Activated T-cell treated with anti-CD3 and anti-CD28 coated beads for 4 hours (primary cell): ENCODE measurements around the gene PREX1.

Source experiments
- DNase-seq: peaks from one replicate; pipeline ENCODE4 v3.0.0-alpha.2; 2020

The PREX1 gene

GRCh38 chr20:48674461-48674860 lies 153.3 kb downstream of the PREX1 start:
- DNase-seq, result no peak

DNA sequence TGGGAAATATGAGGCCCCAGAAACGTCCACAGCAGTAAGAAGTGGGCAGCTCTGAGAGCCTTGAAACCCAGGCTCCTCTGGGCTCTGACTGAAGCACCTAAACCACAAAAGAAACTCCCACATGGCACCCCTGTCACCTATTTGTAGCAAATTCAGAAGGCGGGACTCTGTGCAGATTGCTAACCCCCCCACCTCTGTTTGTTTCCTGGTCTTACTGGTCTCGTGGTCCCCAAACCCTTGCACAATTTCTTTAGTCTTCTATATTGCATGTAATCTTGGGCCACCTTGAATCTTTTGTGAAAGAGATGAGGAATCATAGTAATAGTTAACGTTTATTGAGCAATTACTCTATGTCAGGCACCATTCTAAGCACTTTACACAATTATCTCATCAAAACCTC lies 154.3 kb downstream of the PREX1 start:
- no peak for DNase-seq

DNA sequence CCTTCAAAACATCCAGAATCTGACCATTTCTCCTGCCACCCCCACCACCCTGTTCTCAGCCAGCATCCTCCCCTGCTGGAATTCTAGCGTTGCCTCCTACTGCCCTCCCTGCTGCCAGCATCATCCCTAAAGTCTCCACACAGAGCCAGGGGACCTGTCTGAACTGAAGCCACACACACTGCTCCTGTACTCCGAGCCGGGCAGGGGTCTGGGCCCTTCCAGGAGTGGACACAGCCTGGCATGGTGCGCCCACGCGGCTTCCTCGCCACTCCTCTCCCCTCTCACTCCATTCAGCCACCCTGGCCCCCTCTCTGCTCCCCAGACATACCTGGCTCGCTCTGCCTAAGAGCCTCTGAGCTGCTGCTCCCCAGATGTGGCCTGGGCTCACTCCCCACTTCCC lies 155.5 kb downstream of the PREX1 start:
- DNase-seq, result no peak

DNA sequence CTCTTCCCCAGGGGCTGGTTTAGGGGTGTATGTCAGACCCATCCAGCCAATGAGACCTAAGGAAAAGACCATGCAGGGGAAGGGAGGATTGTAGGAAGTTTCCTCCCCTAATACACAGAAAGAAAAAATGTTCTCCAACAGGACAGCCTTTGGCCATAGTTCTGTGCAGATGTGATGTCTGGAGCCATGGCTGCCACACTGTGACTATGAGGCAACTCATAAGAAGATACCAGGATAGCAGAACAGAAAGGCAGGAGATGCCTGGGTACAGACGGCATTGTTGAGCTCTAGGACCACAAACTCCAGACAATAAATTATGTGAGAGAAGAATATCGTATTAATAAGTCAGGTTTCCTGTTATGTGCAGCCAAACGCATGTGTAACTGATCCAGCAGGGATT lies 156.7 kb downstream of the PREX1 start:
- no peak for DNase-seq

DNA sequence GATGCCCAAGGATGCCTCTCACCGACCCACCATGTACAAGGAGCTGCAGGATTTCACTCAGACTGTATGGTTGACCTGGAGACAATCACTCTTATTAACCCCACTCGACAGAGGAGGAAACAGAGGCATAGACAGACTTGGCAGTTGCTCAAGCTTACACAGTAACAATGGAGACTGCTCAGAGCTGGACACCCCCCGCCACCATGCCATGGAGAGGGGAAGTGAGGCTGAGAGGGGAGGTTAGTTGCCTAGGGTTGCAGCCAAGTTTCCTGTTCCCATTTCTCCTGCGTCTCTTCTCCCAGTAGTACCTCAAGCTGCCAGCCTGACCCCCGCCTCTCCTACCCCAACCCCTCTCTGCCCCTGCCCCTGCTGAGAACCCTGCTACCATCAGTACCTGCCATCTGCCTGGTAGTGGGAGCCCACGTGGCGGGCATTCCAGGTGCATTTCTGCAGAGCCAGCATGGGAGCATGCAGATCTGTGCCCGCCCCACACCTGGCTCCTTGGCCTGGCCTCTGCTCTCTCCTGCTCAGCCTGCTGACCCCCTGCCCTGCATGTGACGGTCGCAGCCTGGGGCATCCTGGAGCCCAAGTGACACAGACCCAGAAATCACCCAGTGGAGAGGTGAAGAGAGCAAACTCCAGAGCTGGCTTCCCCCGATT lies 157.7 kb downstream of the PREX1 start:
- DNase-seq, result no peak

GRCh38 chr20:48668451-48668946 lies 159.3 kb downstream of the PREX1 start:
- no peak for DNase-seq

- no peak for DNase-seq
Observed at GRCh38 chr20:48667889-48668413, 159.8 kb downstream of the PREX1 start.

- DNase-seq, result no peak
Observed at GRCh38 chr20:48667481-48667880, 160.3 kb downstream of the PREX1 start.

DNA sequence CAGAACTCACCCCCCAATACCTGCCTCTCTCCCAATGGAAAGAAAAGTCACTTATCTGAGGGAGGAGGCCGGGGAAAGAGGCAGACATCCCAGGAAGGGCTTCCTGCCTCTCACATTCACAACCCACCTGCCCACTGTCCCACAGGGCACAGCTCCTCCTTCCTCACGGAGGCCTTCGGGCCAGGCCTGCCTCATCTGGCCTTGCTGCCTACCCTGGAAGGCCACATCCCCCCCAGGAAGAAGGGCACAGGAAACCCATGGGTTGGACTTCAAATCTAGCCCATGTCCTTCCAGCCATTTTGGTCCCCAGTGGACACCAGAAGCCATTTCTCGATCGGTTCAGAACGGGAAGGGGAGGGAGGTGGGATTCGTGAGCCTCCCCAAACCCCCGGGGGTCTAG lies 162.0 kb downstream of the PREX1 start:
- DNase-seq, result no peak

DNA sequence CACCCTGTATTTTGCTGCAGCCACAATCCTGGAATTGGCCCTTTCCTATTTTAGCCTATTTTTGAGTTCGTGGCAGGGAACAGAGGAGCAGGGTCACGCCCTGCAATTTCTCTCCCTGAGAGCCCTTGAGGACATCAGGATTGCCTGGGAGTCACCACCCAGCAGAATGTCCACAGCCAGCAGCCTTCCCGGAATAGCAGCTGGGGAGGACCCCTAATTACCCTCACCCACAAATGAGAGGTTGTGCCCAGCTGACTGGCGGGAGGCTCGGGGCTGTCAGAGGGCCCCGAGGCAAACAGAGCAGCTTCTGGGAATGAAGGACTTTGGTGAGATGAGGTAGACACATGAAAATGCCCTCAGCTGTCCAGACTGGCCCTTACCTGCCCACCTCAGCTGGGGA lies 165.1 kb downstream of the PREX1 start:
- no peak for DNase-seq

DNA sequence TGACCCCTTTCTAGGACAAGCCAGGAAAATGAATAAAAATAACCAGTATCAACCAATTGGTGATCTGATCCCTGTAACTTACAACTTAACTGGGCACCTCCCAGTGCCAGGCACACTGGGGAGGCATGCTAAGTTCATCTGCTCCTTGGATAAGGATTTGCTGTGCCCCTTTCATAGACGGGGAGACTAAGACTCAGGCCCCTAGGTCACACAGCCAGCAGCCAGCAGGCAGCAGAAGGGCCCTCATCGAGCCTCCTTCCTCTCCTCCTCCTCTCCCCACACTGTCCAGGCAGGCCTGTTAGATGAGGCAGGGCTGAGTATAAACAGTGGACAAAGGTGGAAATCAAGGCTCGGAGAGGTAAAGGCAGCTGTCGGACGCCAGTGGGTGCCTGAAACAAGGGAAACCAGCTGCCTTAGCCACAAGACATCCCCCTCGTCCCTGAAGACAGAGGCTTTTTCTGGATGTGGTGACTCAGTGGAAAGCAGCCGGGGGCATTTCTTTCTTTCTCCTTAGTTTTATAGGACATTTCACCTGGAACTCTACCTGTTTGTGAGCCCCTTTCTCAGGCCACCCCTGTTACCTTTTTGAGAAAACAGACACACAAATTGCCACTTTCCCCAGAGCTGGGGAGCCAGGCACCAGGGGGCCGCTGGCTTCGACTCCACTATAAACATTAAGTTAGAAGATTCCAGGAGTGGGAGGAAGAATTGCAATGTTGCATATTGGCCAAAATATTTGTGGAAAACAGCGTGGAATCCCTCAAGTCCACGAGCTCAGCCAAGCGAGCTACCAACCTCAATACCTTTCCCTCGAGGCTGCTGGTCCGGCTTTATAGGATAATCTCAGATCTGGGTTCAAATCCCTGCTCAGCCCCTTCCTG lies 166.0 kb downstream of the PREX1 start:
- DNase-seq, result no peak

GRCh38 chr20:48660788-48661187 lies 167.0 kb downstream of the PREX1 start:
- no peak for DNase-seq

GRCh38 chr20:48659858-48660257 lies 167.9 kb downstream of the PREX1 start:
- DNase-seq, result no peak

GRCh38 chr20:48658505-48658904 lies 169.3 kb downstream of the PREX1 start:
- DNase-seq, result no peak

- DNase-seq, result no peak
Observed at GRCh38 chr20:48658198-48658476, 169.7 kb downstream of the PREX1 start.

DNA sequence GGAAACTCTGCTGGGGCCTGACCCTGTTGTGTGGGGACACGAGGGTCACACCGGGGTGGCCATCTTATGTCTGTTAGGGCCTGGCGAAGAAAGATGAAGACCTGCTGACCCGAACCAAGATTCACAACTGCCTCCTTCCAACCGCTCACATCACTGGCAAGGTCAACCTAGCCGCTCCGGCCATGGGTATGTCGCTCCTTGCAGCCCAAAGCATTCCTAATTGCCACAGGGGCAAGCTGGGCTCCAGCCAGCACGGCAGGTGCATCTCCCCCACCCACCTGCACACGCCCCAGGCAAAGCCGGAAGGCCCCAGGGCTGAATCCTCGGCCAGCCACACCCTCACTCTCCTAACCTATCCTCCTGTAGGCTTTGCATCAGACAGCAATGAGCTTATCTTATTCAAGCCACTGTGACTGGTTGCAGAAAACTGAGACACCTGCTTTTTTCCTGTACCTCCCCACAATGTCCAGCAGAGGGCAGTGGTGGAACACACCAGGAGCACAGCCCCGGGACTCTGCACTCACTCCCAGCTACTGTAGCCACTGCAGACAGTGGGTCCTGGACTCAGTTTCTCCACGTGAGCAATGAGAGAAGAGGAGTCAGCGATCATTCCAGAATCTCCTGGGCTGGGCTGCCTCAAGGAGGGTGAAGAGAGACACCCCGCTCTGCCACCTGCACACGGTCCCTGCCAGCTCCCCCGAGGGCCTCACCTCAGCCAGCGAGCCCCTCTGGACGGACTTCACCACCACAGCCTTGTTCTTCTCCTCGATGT lies 170.2 kb downstream of the PREX1 start:
- DNase-seq, result peak; percentile 54

- no peak for DNase-seq
Observed at GRCh38 chr20:48656661-48657211, 171.1 kb downstream of the PREX1 start.

DNA sequence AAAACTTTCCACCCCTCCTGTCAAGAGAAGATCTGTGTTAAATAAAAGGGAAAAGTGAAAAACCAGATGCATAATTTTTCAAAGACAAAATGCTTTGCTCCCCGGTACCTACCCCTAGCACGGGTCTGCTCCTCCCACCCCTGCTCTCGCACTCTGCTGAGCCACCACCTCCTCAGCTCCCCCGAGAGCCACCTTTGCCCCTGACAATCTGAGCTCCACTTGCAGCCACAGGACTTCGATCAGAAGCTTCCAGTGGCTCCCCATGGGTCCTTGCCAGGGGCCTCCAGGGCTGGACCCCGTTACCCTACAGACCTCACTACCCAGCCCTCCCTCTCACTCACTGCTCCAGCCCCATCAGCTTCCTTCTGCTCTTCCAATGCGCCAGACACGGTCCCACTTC lies 171.7 kb downstream of the PREX1 start:
- no peak for DNase-seq

- no peak for DNase-seq
Observed at GRCh38 chr20:48653706-48654051, 174.1 kb downstream of the PREX1 start.

DNA sequence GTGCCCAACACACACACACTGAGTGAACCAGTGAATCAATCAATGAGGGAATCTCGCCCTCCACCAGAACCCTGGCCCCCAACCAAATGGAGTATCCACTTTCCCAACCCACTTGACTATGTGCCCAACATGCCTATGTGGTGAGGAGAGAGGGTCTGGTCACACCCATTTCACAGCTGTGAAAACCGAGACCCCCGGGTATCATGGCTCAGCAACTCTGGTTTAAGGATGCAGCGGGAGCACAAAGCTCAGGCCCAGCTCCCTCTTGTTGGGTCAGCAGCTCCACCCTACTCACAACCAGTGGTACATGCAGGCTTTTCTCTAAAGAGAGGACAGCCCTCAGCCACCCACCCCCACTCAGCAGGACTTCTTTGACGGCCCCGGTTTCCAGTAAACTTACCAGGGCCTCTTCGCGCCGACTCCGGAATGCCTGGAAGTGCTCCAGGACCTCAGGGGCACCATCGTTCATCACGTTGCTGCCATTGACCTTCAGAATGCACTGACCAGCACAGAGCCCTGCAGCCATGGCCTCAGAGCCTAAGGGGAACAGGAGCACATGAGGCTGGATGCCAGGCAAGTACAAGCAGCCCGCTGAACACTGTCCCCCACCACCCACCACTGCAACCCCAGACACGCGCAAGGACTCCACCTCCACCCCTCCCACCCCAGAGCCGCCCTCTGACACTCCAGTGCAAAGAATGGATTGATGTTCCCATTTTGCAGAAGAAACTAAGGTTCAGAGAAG lies 174.7 kb downstream of the PREX1 start:
- DNase-seq, result no peak

GRCh38 chr20:48651960-48652359 lies 175.8 kb downstream of the PREX1 start:
- no peak for DNase-seq

DNA sequence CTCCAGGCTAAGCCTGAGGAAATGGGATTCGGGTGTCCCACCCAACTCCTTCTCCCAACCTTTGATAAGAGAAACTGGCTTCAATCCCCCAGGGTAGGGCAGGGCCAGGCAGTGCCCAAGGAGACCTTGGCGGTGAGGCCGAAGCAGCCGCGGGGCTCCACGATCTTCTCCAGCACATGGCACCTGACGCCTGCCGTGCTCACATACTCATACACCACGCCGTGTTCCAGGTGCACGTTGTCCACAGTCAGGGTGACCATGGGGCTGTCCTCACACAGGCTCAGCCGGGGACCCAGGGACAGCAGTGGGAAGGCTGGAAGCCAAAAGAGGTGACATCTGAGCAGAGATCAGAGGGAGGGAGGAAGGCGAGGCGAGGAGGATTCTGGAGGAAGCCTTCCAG lies 176.5 kb downstream of the PREX1 start:
- no peak for DNase-seq

DNA sequence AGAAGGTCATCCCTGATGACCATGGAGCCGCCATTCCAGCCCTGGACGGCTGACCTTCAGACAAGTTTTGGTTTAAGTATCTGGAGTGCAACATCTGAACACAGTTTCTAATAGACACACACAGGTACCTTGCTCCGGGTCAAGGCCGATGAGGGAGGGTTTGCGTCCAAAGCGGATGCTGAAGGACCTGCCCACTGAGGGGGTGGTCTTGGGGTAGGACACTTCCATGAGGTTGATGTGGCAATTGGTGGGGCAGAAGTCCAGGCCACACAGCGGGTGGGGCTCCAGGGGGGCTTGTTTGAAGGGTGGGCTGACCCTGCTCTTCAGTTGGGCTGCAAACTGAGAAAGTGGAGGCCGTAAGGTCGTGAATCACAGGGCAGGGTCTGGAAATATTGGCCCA lies 177.9 kb downstream of the PREX1 start:
- DNase-seq, result no peak
